ENCODE measurements around the gene IL17RE.
A peak's percentile ranks its signal among the peaks of the same experiment; 100 is the strongest.
"Not testable (repeated sequence)": the region's sequence is repeated elsewhere in the genome, so short reads cannot be mapped to it uniquely, and the experiment has no call there.

IL17RE gene

GRCh38 chr3:9934993-9935392 is 32.3 kb downstream of the IL17RE start:
- no peak for DNase-seq (ENCODE audit: low spot score)

GRCh38 chr3:9935966-9936510 is 33.4 kb downstream of the IL17RE start:
- no peak for DNase-seq (ENCODE audit: low spot score)

GRCh38 chr3:9937486-9938238 is 35.0 kb downstream of the IL17RE start:
- no peak for DNase-seq (ENCODE audit: low spot score)

GRCh38 chr3:9938966-9939365 is 36.3 kb downstream of the IL17RE start:
- no peak for DNase-seq (ENCODE audit: low spot score)

GRCh38 chr3:9939906-9940305 is 37.3 kb downstream of the IL17RE start:
- not testable (repeated sequence) for DNase-seq (ENCODE audit: low spot score)

- no peak for DNase-seq (ENCODE audit: low spot score)
These were observed 38.1 kb downstream of the IL17RE start for GRCh38 chr3:9940746-9941145.

GRCh38 chr3:9942164-9942563 is 39.5 kb downstream of the IL17RE start:
- DNase-seq (ENCODE audit: low spot score) = no peak

GRCh38 chr3:9942934-9943690 is 40.5 kb downstream of the IL17RE start:
- DNase-seq (ENCODE audit: low spot score) = no peak

- no peak for DNase-seq (ENCODE audit: low spot score)
These were observed 41.6 kb downstream of the IL17RE start for GRCh38 chr3:9944271-9944670.

- no peak for DNase-seq (ENCODE audit: low spot score)
These were observed 42.7 kb downstream of the IL17RE start for GRCh38 chr3:9945358-9945757.

GRCh38 chr3:9946112-9947024 is 43.7 kb downstream of the IL17RE start:
- DNase-seq (ENCODE audit: low spot score) = peak; percentile 87

GRCh38 chr3:9947025-9947995 is 44.7 kb downstream of the IL17RE start:
- peak; percentile 57 for DNase-seq (ENCODE audit: low spot score)

GRCh38 chr3:9948586-9948985 is 45.9 kb downstream of the IL17RE start:
- no peak for DNase-seq (ENCODE audit: low spot score)

GRCh38 chr3:9949115-9949514 is 46.5 kb downstream of the IL17RE start:
- DNase-seq (ENCODE audit: low spot score) = no peak

- no peak for DNase-seq (ENCODE audit: low spot score)
These were observed 47.0 kb downstream of the IL17RE start for GRCh38 chr3:9949626-9950025.

GRCh38 chr3:9951126-9951525 is 48.5 kb downstream of the IL17RE start:
- no peak for DNase-seq (ENCODE audit: low spot score)

GRCh38 chr3:9951598-9951961 is 48.9 kb downstream of the IL17RE start:
- no peak for DNase-seq (ENCODE audit: low spot score)

- no peak for DNase-seq (ENCODE audit: low spot score)
These were observed 49.5 kb downstream of the IL17RE start, which contains the start of gene PRRT3 for GRCh38 chr3:9951962-9952805. Gene PRRT3, minus strand, starts transcription at chr3:9952408. Its CDS starts 2,293 bp downstream, at chr3:9950115.

GRCh38 chr3:9955067-9955502 is 52.4 kb downstream of the IL17RE start:
- no peak for DNase-seq (ENCODE audit: low spot score)

All from putamen (tissue), 1 donor.